Measurements from ENCODE around the gene KCNJ15.

Gene KCNJ15

GRCh38 chr21:38242061-38242460, 14.7 kb upstream of the KCNJ15 start:
- no peak for TF ChIP-seq OSR1 (CRISPR knock-in tag; IDR thresholded peaks at IDR 0.05)
- no peak for TF ChIP-seq TOX (CRISPR knock-in tag; IDR thresholded peaks at IDR 0.05; ENCODE audit: borderline replicate concordance)
- no peak for TF ChIP-seq ZNF8 (CRISPR knock-in tag; IDR thresholded peaks at IDR 0.05)
- no peak for TF ChIP-seq POU6F1 (CRISPR knock-in tag; IDR thresholded peaks at IDR 0.05; ENCODE audit: borderline replicate concordance, low read depth)
- no peak for TF ChIP-seq CREB5 (CRISPR knock-in tag; IDR thresholded peaks at IDR 0.05; ENCODE audit: low read depth)
- no peak for TF ChIP-seq ESRRG (CRISPR knock-in tag; IDR thresholded peaks at IDR 0.05)
- no peak for TF ChIP-seq CSRNP3 (CRISPR knock-in tag; IDR thresholded peaks at IDR 0.05)
- no peak for TF ChIP-seq ZC3H10 (CRISPR knock-in tag; IDR thresholded peaks at IDR 0.05)
- TF ChIP-seq GLIS3 (CRISPR knock-in tag; IDR thresholded peaks at IDR 0.05), result no peak
- no peak for TF ChIP-seq ISL1 (CRISPR knock-in tag; IDR thresholded peaks at IDR 0.05)
- no peak for ATAC-seq

- TF ChIP-seq ZNF8 (CRISPR knock-in tag; IDR thresholded peaks at IDR 0.05), result no peak
- no peak for TF ChIP-seq ISL1 (CRISPR knock-in tag; IDR thresholded peaks at IDR 0.05)
- TF ChIP-seq ARNTL (CRISPR knock-in tag; IDR thresholded peaks at IDR 0.05; ENCODE audit: borderline replicate concordance, low read depth), result no peak
- TF ChIP-seq TSHZ2 (CRISPR knock-in tag; IDR thresholded peaks at IDR 0.05), result no peak
- TF ChIP-seq CSDC2 (CRISPR knock-in tag; IDR thresholded peaks at IDR 0.05), result no peak
- no peak for TF ChIP-seq RARB (CRISPR knock-in tag; IDR thresholded peaks at IDR 0.05)
- no peak for ATAC-seq
These were observed 12.9 kb upstream of the KCNJ15 start for GRCh38 chr21:38243732-38244406.

GRCh38 chr21:38244407-38244787, 12.4 kb upstream of the KCNJ15 start:
- no peak for TF ChIP-seq ZC3H10 (CRISPR knock-in tag; IDR thresholded peaks at IDR 0.05)
- no peak for TF ChIP-seq GLIS3 (CRISPR knock-in tag; IDR thresholded peaks at IDR 0.05)
- no peak for TF ChIP-seq CSDC2 (CRISPR knock-in tag; IDR thresholded peaks at IDR 0.05)
- TF ChIP-seq PATZ1 (CRISPR knock-in tag; IDR thresholded peaks at IDR 0.05; ENCODE audit: borderline replicate concordance), result no peak
- ATAC-seq, result peak; percentile 25

GRCh38 chr21:38244885-38245869, 11.6 kb upstream of the KCNJ15 start:
- TF ChIP-seq ZNF565 (CRISPR knock-in tag; conservative IDR thresholded peaks at IDR 0.05; ENCODE audit: low read depth) (no peak), TOX (CRISPR knock-in tag; IDR thresholded peaks at IDR 0.05; ENCODE audit: borderline replicate concordance) (peak; percentile 21; the same call in 1 of the 2 replicates), ZC3H10 (CRISPR knock-in tag; IDR thresholded peaks at IDR 0.05) (no peak), ZFP3 (CRISPR knock-in tag; IDR thresholded peaks at IDR 0.05) (no peak), ARNTL (CRISPR knock-in tag; IDR thresholded peaks at IDR 0.05; ENCODE audit: borderline replicate concordance, low read depth) (no peak)
- ATAC-seq, result peak; percentile 91

All from SK-N-SH treated with all-trans-retinoic acid at 6 μM for 48 hours (cell line).